Activated B cell treated with CpG ODN at 0.5 μM for 24 hours (primary cell): ENCODE data around the gene RNASE11. TPM values are rescaled to one million over a fixed set of nuclear protein-coding genes. Genes with fewer than 3 reads are reported as not detected.

Experiments
- ATAC-seq: fragments of 200-7000 bp; cut with Tn5 transposase; one replicate; pipeline ENCODE4 v1.10.0; 2021; ENCODE audit warnings: low read depth, mild to moderate bottlenecking, moderate library complexity
- CTCF ChIA-PET: fragments of 350-600 bp; sonication (Branson Sonifier 250); formaldehyde crosslinking; loops from one replicate; lab custom pipeline; 2021; ENCODE audit warnings: antibody characterized with exemption; lab: Charles Lee
- POLR2A ChIA-PET: fragments of 350-600 bp; sonication (Branson Sonifier 250); formaldehyde crosslinking; loops from one replicate; lab custom pipeline; 2021; ENCODE audit warnings: antibody characterized with exemption; lab: Charles Lee
- DNase-seq: peaks from one replicate; pipeline ENCODE4 v3.0.0; 2022
- H3K27ac Mint-ChIP-seq: one replicate; pipeline ENCODE4 v1.8.0; 2020; ENCODE audit warnings: mixed read lengths
- H3K27me3 Mint-ChIP-seq: one replicate; pipeline ENCODE4 v1.8.0; 2021; ENCODE audit warnings: mixed read lengths
- H3K36me3 Mint-ChIP-seq: one replicate; pipeline ENCODE4 v1.8.0; 2021; ENCODE audit warnings: low read depth, mixed read lengths
- H3K4me1 Mint-ChIP-seq: one replicate; pipeline ENCODE4 v1.8.0; 2021; ENCODE audit warnings: mixed read lengths
- H3K4me3 Mint-ChIP-seq: one replicate; pipeline ENCODE4 v1.8.0; 2020; ENCODE audit warnings: mild to moderate bottlenecking, mixed read lengths
- H3K9me3 Mint-ChIP-seq: one replicate; pipeline ENCODE4 v1.8.0; 2020; ENCODE audit warnings: mixed read lengths
- CTCF ChIP-seq: fragments of 200-600 bp; IDR thresholded peaks from one replicate; pipeline ENCODE4 v1.8.0; 2022; ENCODE audit warnings: antibody characterized with exemption, mild to moderate bottlenecking
- intact Hi-C: fragments of 100-400 bp; cut with micrococcal nuclease; formaldehyde crosslinking; loops from one replicate; pipeline ENCODE4 v1.15.1; 2024
- total RNA-seq: library from RNA; stranded (reverse); gene quantifications from 2 replicates; pipeline ENCODE4 v1.2.3, GENCODE V29; 2022

RNASE11 gene
- total RNA-seq, 1 donor from 2014 or later = not detected

GRCh38 chr14:20614038-20614840, 26.4 kb upstream of the RNASE11 start:
- POLR2A ChIA-PET = interaction anchor here (1.1 to 2.5 kb wide), 7 partner anchors 9 to 271 kb away, joined by 4 to 76 read pairs (median 13); partner anchors contain the start of genes APEX1, OSGEP, PARP2 and PNP
- CTCF ChIA-PET = interaction anchor here (1.0 to 6.7 kb wide), 8 partner anchors 8 to 287 kb away, joined by 4 to 43 read pairs (median 6); partner anchors contain the start of genes PARP2 and RNASE4

GRCh38 chr14:20613094-20614037, 25.6 kb upstream of the RNASE11 start:
- no peak for TF ChIP-seq CTCF
- Mint-ChIP-seq H3K27ac (no peak overlapping the region), H3K4me3 (no peak overlapping the region), H3K27me3 (no peaks in the 10 kb centered on the region), H3K9me3 (no peaks in the 10 kb centered on the region), H3K4me1 (peaks cover 12% of the 10 kb centered on the region), H3K36me3 (no peaks in the 10 kb centered on the region)
- ChIA-PET CTCF (interaction anchor here (0.5 to 6.7 kb wide), 14 partner anchors 9 to 286 kb away, joined by 3 to 43 read pairs (median 5); partner anchors contain the start of genes PARP2 and RNASE4), POLR2A (interaction anchor here (0.6 to 2.5 kb wide), 11 partner anchors 9 to 279 kb away, joined by 3 to 76 read pairs (median 8); partner anchors contain the start of genes APEX1, OSGEP, PARP2 and PIP4P1)
- intact Hi-C loops = loop anchor here (1.0 to 5.0 kb wide), 8 partner anchors 12 to 358 kb away; partner anchors contain the start of genes PARP2, PIP4P1 and RNASE6
- ATAC-seq (peak; percentile 72), DNase-seq (peak; percentile 62)

More at GRCh38 chr14:20614038-20614840, 26.4 kb upstream of the RNASE11 start:
- no peak for DNase-seq
- intact Hi-C loops = loop anchor here (5.0 kb wide), 1 partner anchor 168 kb away; the partner anchor contains the start of gene RNASE6
- no peak overlapping the region for H3K4me3 Mint-ChIP-seq
- no peaks in the 10 kb centered on the region for H3K36me3 Mint-ChIP-seq
- no peak for TF ChIP-seq CTCF
- H3K27me3 Mint-ChIP-seq = peaks cover 1% of the 10 kb centered on the region
- H3K4me1 Mint-ChIP-seq = peaks cover 12% of the 10 kb centered on the region
- H3K9me3 Mint-ChIP-seq = no peaks in the 10 kb centered on the region
- no peak for ATAC-seq
- peak overlapping the region; percentile 14 for H3K27ac Mint-ChIP-seq

- intact Hi-C loops = loop anchor here (1.0 to 5.0 kb wide), 2 partner anchors 56 to 170 kb away; partner anchors contain the start of gene RNASE6
- H3K27ac Mint-ChIP-seq = no peak overlapping the region
- DNase-seq (no peak), ATAC-seq (peak; percentile 29)
- H3K9me3 Mint-ChIP-seq = no peaks in the 10 kb centered on the region
- TF ChIP-seq CTCF = no peak
- H3K36me3 Mint-ChIP-seq = no peaks in the 10 kb centered on the region
- POLR2A ChIA-PET = interaction anchor here (0.8 to 2.5 kb wide), 9 partner anchors 19 to 278 kb away, joined by 3 to 76 read pairs (median 9); partner anchors contain the start of genes APEX1, OSGEP, PARP2 and PIP4P1
- CTCF ChIA-PET = interaction anchor here (0.9 to 6.7 kb wide), 9 partner anchors 18 to 285 kb away, joined by 3 to 43 read pairs (median 8); partner anchors contain the start of genes PARP2 and RNASE4
- H3K4me3 Mint-ChIP-seq = no peak overlapping the region
- no peaks in the 10 kb centered on the region for H3K27me3 Mint-ChIP-seq
- H3K4me1 Mint-ChIP-seq = peaks cover 8% of the 10 kb centered on the region
These were observed 24.6 kb upstream of the RNASE11 start for GRCh38 chr14:20612403-20612802.

GRCh38 chr14:20611277-20611676, 23.5 kb upstream of the RNASE11 start:
- ChIA-PET POLR2A (interaction anchor here (2.3 to 3.0 kb wide), 2 partner anchors 155 to 268 kb away, joined by 7 to 16 read pairs; partner anchors contain the start of genes APEX1 and PARP2), CTCF (interaction anchor here (1.3 to 7.5 kb wide), 5 partner anchors 19 to 283 kb away, joined by 4 to 131 read pairs (median 29); no protein-coding TSS in a partner anchor)
- TF ChIP-seq CTCF = no peak
- Mint-ChIP-seq H3K9me3 (no peaks in the 10 kb centered on the region), H3K27ac (no peak overlapping the region), H3K4me1 (peaks cover 6% of the 10 kb centered on the region), H3K36me3 (no peaks in the 10 kb centered on the region), H3K4me3 (no peak overlapping the region), H3K27me3 (no peaks in the 10 kb centered on the region)
- DNase-seq (no peak), ATAC-seq (no peak)
- intact Hi-C loops = loop anchor here (5.0 kb wide), 1 partner anchor 171 kb away; the partner anchor contains the start of gene RNASE6
